ENCODE results near the gene BRD3.

BRD3 gene

DNA sequence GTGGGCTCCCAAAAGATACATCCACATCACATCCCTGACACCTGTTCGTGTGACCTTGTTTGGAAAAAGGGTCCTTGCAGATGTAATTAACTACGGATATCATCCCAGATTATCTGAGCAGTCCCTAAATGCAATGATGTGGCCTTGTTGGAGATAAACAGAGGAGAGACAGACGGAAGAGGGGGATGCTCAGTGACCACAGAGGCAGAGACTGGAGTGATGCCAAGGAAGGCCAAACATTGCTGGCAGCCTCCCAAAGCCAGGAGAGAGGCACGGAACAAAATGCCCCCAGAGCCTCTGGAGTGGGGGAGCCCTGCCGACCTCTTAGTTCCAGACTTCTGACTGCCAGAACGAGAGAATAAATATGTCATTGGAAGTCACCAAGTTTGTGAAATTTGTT, 60.7 kb downstream of the BRD3 start:
- Histone ChIP-seq H3K9ac (ENCODE audit: low read length) (no peak overlapping the region), H3K4me3 (ENCODE audit: low read length) (no peak overlapping the region), H3K9me3 (ENCODE audit: control insufficient read depth, low read length) (no peaks in the 10 kb centered on the region), H3K27me3 (ENCODE audit: control insufficient read depth, insufficient read depth, low read length) (no peaks in the 10 kb centered on the region), H3K4me1 (ENCODE audit: control insufficient read depth, insufficient read depth, low read length) (peaks cover 3% of the 10 kb centered on the region), H3K36me3 (ENCODE audit: control insufficient read depth, insufficient read depth, low read length) (no peaks in the 10 kb centered on the region)

DNA sequence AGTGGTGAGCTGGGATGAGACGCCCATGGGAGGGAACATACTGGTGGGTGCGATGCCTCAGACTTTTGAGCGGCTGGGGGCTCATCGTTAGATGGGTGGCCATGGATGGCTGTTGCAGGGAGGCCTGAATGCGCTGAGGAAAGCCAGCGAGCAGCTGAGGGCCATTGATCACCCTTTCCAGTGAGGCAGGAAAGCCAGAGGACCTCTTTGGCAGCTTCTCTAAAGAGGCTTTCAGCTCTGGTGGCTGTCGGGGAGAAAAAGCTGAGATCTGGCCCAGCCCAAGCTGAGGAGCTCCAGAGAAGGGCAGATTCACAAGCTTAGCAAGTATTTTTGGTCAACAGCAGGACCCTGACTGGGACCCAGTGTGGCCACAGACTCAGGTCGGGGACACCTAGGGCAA, 62.4 kb downstream of the BRD3 start:
- Histone ChIP-seq H3K9me3 (ENCODE audit: control insufficient read depth, low read length) (no peaks in the 10 kb centered on the region), H3K4me1 (ENCODE audit: control insufficient read depth, insufficient read depth, low read length) (no peaks in the 10 kb centered on the region), H3K4me3 (ENCODE audit: low read length) (no peak overlapping the region), H3K36me3 (ENCODE audit: control insufficient read depth, insufficient read depth, low read length) (no peaks in the 10 kb centered on the region), H3K27me3 (ENCODE audit: control insufficient read depth, insufficient read depth, low read length) (peaks cover 5% of the 10 kb centered on the region), H3K9ac (ENCODE audit: low read length) (no peak overlapping the region)

DNA sequence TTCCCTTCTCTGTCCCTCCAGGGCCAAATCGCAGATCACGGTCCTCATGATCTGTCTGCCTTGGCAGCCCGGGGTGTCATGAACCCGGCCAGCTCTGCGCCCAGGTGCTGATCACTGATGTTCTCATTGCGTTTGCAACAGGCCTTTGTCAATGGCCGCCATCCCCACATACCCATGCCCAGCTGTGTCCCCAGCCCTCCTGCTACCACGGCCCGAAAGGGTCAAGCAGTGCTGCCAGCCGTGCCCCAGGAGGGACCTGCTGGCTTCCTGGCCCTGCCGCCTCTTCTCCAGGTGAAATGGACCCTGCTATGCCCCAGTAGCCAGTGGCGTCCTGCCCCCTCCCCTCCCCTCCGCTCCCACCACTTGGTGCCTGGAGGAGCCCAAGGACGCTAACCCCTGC, 62.9 kb downstream of the BRD3 start:
- H3K36me3 ChIP-seq (ENCODE audit: control insufficient read depth, insufficient read depth, low read length) = no peaks in the 10 kb centered on the region
- no peak overlapping the region for H3K4me3 ChIP-seq (ENCODE audit: low read length)
- H3K9ac ChIP-seq (ENCODE audit: low read length) = no peak overlapping the region
- no peaks in the 10 kb centered on the region for H3K4me1 ChIP-seq (ENCODE audit: control insufficient read depth, insufficient read depth, low read length)
- H3K9me3 ChIP-seq (ENCODE audit: control insufficient read depth, low read length) = no peaks in the 10 kb centered on the region
- H3K27me3 ChIP-seq (ENCODE audit: control insufficient read depth, insufficient read depth, low read length) = peaks cover 5% of the 10 kb centered on the region

DNA sequence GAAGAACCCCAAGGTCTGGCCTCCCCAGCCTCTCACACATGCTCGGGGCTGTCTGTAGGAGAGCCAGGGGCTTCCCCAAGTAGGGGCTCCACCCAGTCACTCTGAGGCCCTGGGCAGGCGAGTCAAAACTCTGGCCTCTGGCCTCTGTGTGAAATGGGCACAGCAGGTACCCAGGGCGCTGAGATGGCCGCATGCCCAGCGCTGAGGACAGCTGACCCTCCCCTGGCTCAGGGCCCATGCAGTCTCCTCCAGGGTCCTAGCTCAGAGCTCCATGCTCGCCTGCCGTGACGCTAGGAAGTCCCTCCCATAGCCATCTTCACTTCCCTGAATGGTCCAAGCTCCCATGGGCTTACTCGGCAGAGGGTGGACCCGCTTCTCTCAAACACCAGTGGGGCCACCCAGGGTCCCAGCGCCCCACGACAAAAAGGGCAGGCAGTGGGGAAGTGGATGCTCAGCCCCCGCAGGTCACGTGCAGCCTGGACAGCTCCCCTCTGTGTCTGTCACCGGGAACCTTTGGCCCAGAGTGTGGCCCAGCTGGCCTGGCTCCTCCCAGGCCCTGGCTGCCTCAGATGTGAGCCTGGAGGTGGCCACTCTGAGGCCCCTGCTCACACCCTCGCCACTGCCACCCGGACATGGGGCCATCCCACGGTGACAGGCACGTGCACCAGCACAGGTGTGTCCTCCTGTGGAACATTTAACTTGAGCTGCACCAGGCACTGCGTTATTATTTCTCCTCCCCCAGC, 63.5 kb downstream of the BRD3 start:
- peaks cover 5% of the 10 kb centered on the region for H3K27me3 ChIP-seq (ENCODE audit: control insufficient read depth, insufficient read depth, low read length)
- no peaks in the 10 kb centered on the region for H3K4me1 ChIP-seq (ENCODE audit: control insufficient read depth, insufficient read depth, low read length)
- no peaks in the 10 kb centered on the region for H3K9me3 ChIP-seq (ENCODE audit: control insufficient read depth, low read length)
- H3K36me3 ChIP-seq (ENCODE audit: control insufficient read depth, insufficient read depth, low read length) = no peaks in the 10 kb centered on the region
- no peak overlapping the region for H3K4me3 ChIP-seq (ENCODE audit: low read length)
- H3K9ac ChIP-seq (ENCODE audit: low read length) = no peak overlapping the region

GRCh38 chr9:134003237-134003636, 64.6 kb downstream of the BRD3 start:
- H3K36me3 ChIP-seq (ENCODE audit: control insufficient read depth, insufficient read depth, low read length) = no peaks in the 10 kb centered on the region
- no peaks in the 10 kb centered on the region for H3K9me3 ChIP-seq (ENCODE audit: control insufficient read depth, low read length)

DNA sequence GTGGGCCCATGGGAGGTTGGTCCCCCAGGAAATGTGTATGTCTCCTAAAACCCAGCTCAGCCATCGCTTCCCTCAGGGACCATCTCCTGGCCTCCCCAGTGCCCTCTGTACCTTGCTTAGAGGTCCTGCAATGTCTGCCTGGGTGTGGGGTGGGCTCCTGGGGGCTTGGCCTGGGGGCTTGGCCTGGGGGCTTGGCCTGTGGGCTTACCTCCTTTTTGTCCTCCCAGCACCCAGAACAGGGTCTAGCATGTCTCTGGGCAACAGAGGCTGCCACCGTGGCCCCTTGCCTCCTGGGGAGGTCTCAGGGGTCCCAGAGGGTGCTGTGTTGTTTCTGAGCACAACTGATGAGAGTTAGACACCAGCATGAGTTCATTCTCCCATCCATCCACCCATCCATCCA, 65.0 kb downstream of the BRD3 start:
- no peaks in the 10 kb centered on the region for H3K4me1 ChIP-seq (ENCODE audit: control insufficient read depth, insufficient read depth, low read length)
- H3K27me3 ChIP-seq (ENCODE audit: control insufficient read depth, insufficient read depth, low read length) = peaks cover 5% of the 10 kb centered on the region
- H3K9ac ChIP-seq (ENCODE audit: low read length) = no peak overlapping the region
- no peaks in the 10 kb centered on the region for H3K36me3 ChIP-seq (ENCODE audit: control insufficient read depth, insufficient read depth, low read length)
- no peak overlapping the region for H3K4me3 ChIP-seq (ENCODE audit: low read length)
- no peaks in the 10 kb centered on the region for H3K9me3 ChIP-seq (ENCODE audit: control insufficient read depth, low read length)

More at GRCh38 chr9:134003237-134003636, 64.6 kb downstream of the BRD3 start:
- no peaks in the 10 kb centered on the region for H3K4me1 ChIP-seq (ENCODE audit: control insufficient read depth, insufficient read depth, low read length)
- peaks cover 5% of the 10 kb centered on the region for H3K27me3 ChIP-seq (ENCODE audit: control insufficient read depth, insufficient read depth, low read length)
- no peak overlapping the region for H3K4me3 ChIP-seq (ENCODE audit: low read length)
- H3K9ac ChIP-seq (ENCODE audit: low read length) = no peak overlapping the region

GRCh38 chr9:133999851-134000265, 68.0 kb downstream of the BRD3 start:
- H3K9me3 ChIP-seq (ENCODE audit: control insufficient read depth, low read length) = no peaks in the 10 kb centered on the region

GRCh38 chr9:133998915-133999595, 68.8 kb downstream of the BRD3 start:
- Histone ChIP-seq H3K27me3 (ENCODE audit: control insufficient read depth, insufficient read depth, low read length) (peaks cover 5% of the 10 kb centered on the region), H3K4me3 (ENCODE audit: low read length) (no peak overlapping the region), H3K4me1 (ENCODE audit: control insufficient read depth, insufficient read depth, low read length) (peaks cover 6% of the 10 kb centered on the region), H3K9me3 (ENCODE audit: control insufficient read depth, low read length) (no peaks in the 10 kb centered on the region), H3K9ac (ENCODE audit: low read length) (no peak overlapping the region), H3K36me3 (ENCODE audit: control insufficient read depth, insufficient read depth, low read length) (no peaks in the 10 kb centered on the region)

More at GRCh38 chr9:133999851-134000265, 68.0 kb downstream of the BRD3 start:
- H3K4me1 ChIP-seq (ENCODE audit: control insufficient read depth, insufficient read depth, low read length) = no peaks in the 10 kb centered on the region
- no peaks in the 10 kb centered on the region for H3K36me3 ChIP-seq (ENCODE audit: control insufficient read depth, insufficient read depth, low read length)
- no peak overlapping the region for H3K4me3 ChIP-seq (ENCODE audit: low read length)
- no peak overlapping the region for H3K9ac ChIP-seq (ENCODE audit: low read length)
- peaks cover 5% of the 10 kb centered on the region for H3K27me3 ChIP-seq (ENCODE audit: control insufficient read depth, insufficient read depth, low read length)

- Histone ChIP-seq H3K36me3 (ENCODE audit: control insufficient read depth, insufficient read depth, low read length) (no peaks in the 10 kb centered on the region), H3K4me1 (ENCODE audit: control insufficient read depth, insufficient read depth, low read length) (peaks cover 17% of the 10 kb centered on the region), H3K9me3 (ENCODE audit: control insufficient read depth, low read length) (no peaks in the 10 kb centered on the region), H3K4me3 (ENCODE audit: low read length) (no peak overlapping the region), H3K27me3 (ENCODE audit: control insufficient read depth, insufficient read depth, low read length) (peaks cover 5% of the 10 kb centered on the region), H3K9ac (ENCODE audit: low read length) (no peak overlapping the region)
Observed at GRCh38 chr9:133997584-133997983, 70.2 kb downstream of the BRD3 start.

- H3K9me3 ChIP-seq (ENCODE audit: control insufficient read depth, low read length) = no peaks in the 10 kb centered on the region
- peaks cover 5% of the 10 kb centered on the region for H3K27me3 ChIP-seq (ENCODE audit: control insufficient read depth, insufficient read depth, low read length)
- H3K4me1 ChIP-seq (ENCODE audit: control insufficient read depth, insufficient read depth, low read length) = peaks cover 17% of the 10 kb centered on the region
- no peak overlapping the region for H3K9ac ChIP-seq (ENCODE audit: low read length)
- H3K36me3 ChIP-seq (ENCODE audit: control insufficient read depth, insufficient read depth, low read length) = no peaks in the 10 kb centered on the region
- no peak overlapping the region for H3K4me3 ChIP-seq (ENCODE audit: low read length)
Observed at GRCh38 chr9:133996531-133997520, 71.0 kb downstream of the BRD3 start.

GRCh38 chr9:133995012-133995896, 72.6 kb downstream of the BRD3 start:
- peaks cover 27% of the 10 kb centered on the region for H3K4me1 ChIP-seq (ENCODE audit: control insufficient read depth, insufficient read depth, low read length)
- no peaks in the 10 kb centered on the region for H3K9me3 ChIP-seq (ENCODE audit: control insufficient read depth, low read length)
- no peak overlapping the region for H3K4me3 ChIP-seq (ENCODE audit: low read length)
- no peak overlapping the region for H3K9ac ChIP-seq (ENCODE audit: low read length)
- H3K36me3 ChIP-seq (ENCODE audit: control insufficient read depth, insufficient read depth, low read length) = no peaks in the 10 kb centered on the region
- H3K27me3 ChIP-seq (ENCODE audit: control insufficient read depth, insufficient read depth, low read length) = peaks cover 4% of the 10 kb centered on the region
